SK-N-SH (cell line): ENCODE data around the gene PLEKHA8. TPM values are rescaled to one million over a fixed set of nuclear protein-coding genes. Genes with fewer than 3 reads are reported as not detected.

ENCODE experiments used
- CTCF ChIA-PET: fragments of 300-600, 350-600 bp; formaldehyde crosslinking; extraction: SDS; loops from one replicate; lab custom pipeline; 2021; lab: Yijun Ruan, JAX
- POLR2A ChIA-PET: fragments of 350-600 bp; sonication (Branson Sonifier 250); formaldehyde crosslinking; extraction: SDS; loops from one replicate; lab custom pipeline; 2020; ENCODE audit warnings: antibody characterized with exemption, inconsistent platforms; lab: Yijun Ruan, JAX
- DNase-seq: peaks from one replicate; pipeline ENCODE4 v3.0.0; 2012
- H2AFZ ChIP-seq: fragments of 200-600 bp; sonication (generic); 2 replicates; pipeline ENCODE4 v1.8.1; 2016; ENCODE audit warnings: antibody characterized with exemption, mild to moderate bottlenecking, low read depth
- H3F3A ChIP-seq: fragments of 200-600 bp; sonication (generic); replicated peaks from 2 replicates; pipeline ENCODE3; 2016; ENCODE audit warnings: antibody characterized with exemption, mild to moderate bottlenecking; ENCODE audit not compliant: insufficient read depth
- H3K27ac ChIP-seq, 2 experiments: fragments of 200-500 bp in 1 of 2; fragments of 200-600 bp in 1 of 2; sonication (Bioruptor generic) in 1 of 2; sonication (generic), shearing (Covaris generic) in 1 of 2; 2 replicates each; pipeline versions ENCODE4 v1.5.1 to v1.6.1; 2014 to 2016; ENCODE audit warnings: low read depth in 2 of 2, inconsistent platforms in 1 of 2, low read length in 1 of 2, mild to moderate bottlenecking in 1 of 2, mixed read lengths in 1 of 2
- H3K27me3 ChIP-seq: fragments of 200-600 bp; sonication (generic), shearing (Covaris generic); 2 replicates; pipeline ENCODE4 v1.6.1; 2016; ENCODE audit warnings: mixed run types; ENCODE audit not compliant: insufficient read depth
- H3K36me3 ChIP-seq, 2 experiments: fragments of 200-500 bp in 1 of 2; fragments of 200-600 bp in 1 of 2; sonication (Bioruptor generic) in 1 of 2; sonication (generic) in 1 of 2; replicated peaks in 1 of 2; 2 replicates each; pipeline versions ENCODE3 to v1.5.1; 2014 to 2016; ENCODE audit warnings: low read length in 1 of 2, mild to moderate bottlenecking in 1 of 2; ENCODE audit not compliant: insufficient read depth in 2 of 2, control insufficient read depth in 1 of 2
- H3K4me1 ChIP-seq, 2 experiments: fragments of 200-500 bp in 1 of 2; fragments of 200-600 bp in 1 of 2; sonication (Bioruptor generic) in 1 of 2; sonication (generic), shearing (Covaris generic) in 1 of 2; 2 replicates each; pipeline versions ENCODE4 v1.5.1 to v1.6.1; 2014 to 2016; ENCODE audit warnings: low read depth in 1 of 2, low read length in 1 of 2, mixed run types in 1 of 2; ENCODE audit not compliant: insufficient read depth in 2 of 2, control insufficient read depth in 1 of 2
- H3K4me2 ChIP-seq: fragments of 200-600 bp; sonication (generic), shearing (Covaris generic); 2 replicates; pipeline ENCODE4 v1.6.1; 2017; ENCODE audit warnings: mixed run types
- H3K4me3 ChIP-seq, 2 experiments: fragments of 200-500 bp in 1 of 2; fragments of 200-600 bp in 1 of 2; sonication (Bioruptor generic) in 1 of 2; sonication (generic), shearing (Covaris generic) in 1 of 2; 2 replicates each; pipeline versions ENCODE4 v1.5.1 to v1.8.1; 2014 to 2016; ENCODE audit warnings: low read depth in 2 of 2, inconsistent platforms in 1 of 2, low read length in 1 of 2, mild to moderate bottlenecking in 1 of 2, mixed read lengths in 1 of 2, moderate library complexity in 1 of 2
- H3K79me2 ChIP-seq: fragments of 200-600 bp; sonication (generic); 2 replicates; pipeline ENCODE4 v1.8.1; 2017; ENCODE audit warnings: mild to moderate bottlenecking; ENCODE audit not compliant: insufficient read depth
- H3K9ac ChIP-seq: fragments of 200-600 bp; sonication (generic); 2 replicates; pipeline ENCODE4 v1.6.1; 2017; ENCODE audit warnings: mixed run types
- H3K9me2 ChIP-seq: fragments of 200-600 bp; sonication (generic); 2 replicates; pipeline ENCODE4 v1.6.1; 2017; ENCODE audit warnings: mixed run types
- H3K9me3 ChIP-seq: fragments of 200-600 bp; sonication (generic); 2 replicates; pipeline ENCODE4 v1.6.1; 2017; ENCODE audit warnings: mixed run types, mild to moderate bottlenecking, moderate library complexity
- H4K20me1 ChIP-seq: fragments of 200-600 bp; sonication (generic); 2 replicates; pipeline ENCODE4 v1.6.1; 2017; ENCODE audit warnings: mild to moderate bottlenecking, mixed run types; ENCODE audit not compliant: insufficient read depth
- CHD2 ChIP-seq: fragments of 150-350 bp; IDR thresholded peaks from 2 replicates; pipeline ENCODE4 v1.6.1; 2018; ENCODE audit warnings: low read length; ENCODE audit not compliant: partially characterized antibody
- EP300 ChIP-seq, 2 experiments: IDR thresholded peaks; 2 replicates each; pipeline versions ENCODE4 v1.4.0 to v1.6.1; 2012; ENCODE audit warnings: borderline replicate concordance in 1 of 2, low read depth in 1 of 2, low read length in 1 of 2
- FOXJ3 ChIP-seq: sonication (generic); formaldehyde crosslinking; IDR thresholded peaks from 2 replicates; pipeline ENCODE4 v1.5.1; 2020; ENCODE audit warnings: mild to moderate bottlenecking, missing genetic modification reagents
- FOXM1 ChIP-seq: IDR thresholded peaks from 2 replicates; pipeline ENCODE4 v1.4.0; 2012; ENCODE audit warnings: low read depth, mild to moderate bottlenecking
- GATA2 ChIP-seq: sonication (generic); formaldehyde crosslinking; IDR thresholded peaks from 2 replicates; pipeline ENCODE4 v1.5.0; 2020; ENCODE audit warnings: mild to moderate bottlenecking, missing genetic modification reagents
- MEF2A ChIP-seq: IDR thresholded peaks from 2 replicates; pipeline ENCODE4 v1.4.0; 2012; ENCODE audit warnings: low read depth, borderline replicate concordance
- NRF1 ChIP-seq: IDR thresholded peaks from 2 replicates; pipeline ENCODE4 v1.6.1; 2012; ENCODE audit warnings: low read depth, mild to moderate bottlenecking, low read length
- POLR2AphosphoS5 ChIP-seq: IDR thresholded peaks from 2 replicates; pipeline ENCODE4 v1.6.1; 2012; ENCODE audit warnings: low read depth, low read length
- RCOR1 ChIP-seq: fragments of 150-350 bp; IDR thresholded peaks from 2 replicates; pipeline ENCODE4 v1.6.1; 2017; ENCODE audit warnings: antibody characterized with exemption, low read length
- RFX5 ChIP-seq: IDR thresholded peaks from 2 replicates; pipeline ENCODE4 v1.6.1; 2012; ENCODE audit warnings: mild to moderate bottlenecking, improper control_type of control experiment, low read length
- TAF1 ChIP-seq: IDR thresholded peaks from 2 replicates; pipeline ENCODE4 v1.6.1; 2012; ENCODE audit warnings: low read depth, mild to moderate bottlenecking, low read length, moderate library complexity, borderline replicate concordance
- TCF12 ChIP-seq: IDR thresholded peaks from 2 replicates; pipeline ENCODE4 v1.4.0; 2012
- TEAD4 ChIP-seq: IDR thresholded peaks from 2 replicates; pipeline ENCODE4 v1.4.0; 2012; ENCODE audit warnings: mild to moderate bottlenecking, borderline replicate concordance; ENCODE audit not compliant: insufficient read depth
- USF2 ChIP-seq: fragments of 150-350 bp; IDR thresholded peaks from 2 replicates; pipeline ENCODE4 v1.6.1; 2017; ENCODE audit warnings: antibody characterized with exemption, low read length, low read depth, borderline replicate concordance
- WGBS: methylation state at CpG from one replicate; pipeline ENCODE4 v1.1.6; 2017; ENCODE audit warnings: low lambda C conversion rate; 5-methylcytosine and 5-hydroxymethylcytosine counted together
- polyA plus RNA-seq, 3 experiments: library from polyadenylated mRNA; depleted of rRNA; stranded (reverse); fragments of >200 nt; gene quantifications; 2 replicates each; pipeline ENCODE4 v1.2.3, GENCODE V29; 2012
- TF ChIP-seq, protein P1 (sequence below): IDR thresholded peaks from 2 replicates; pipeline ENCODE4; 2012
- TF ChIP-seq, protein P2 (sequence below): IDR thresholded peaks from 2 replicates; pipeline ENCODE4 v1.4.0; 2012; ENCODE audit warnings: low read depth
- TF ChIP-seq, protein P3 (sequence below): fragments of 150-350 bp; IDR thresholded peaks from 2 replicates; pipeline ENCODE4 v1.6.1; 2016; ENCODE audit warnings: mild to moderate bottlenecking, low read depth, low read length
- TF ChIP-seq, protein P4 (sequence below): IDR thresholded peaks from 2 replicates; pipeline ENCODE4 v1.4.0; 2012; ENCODE audit warnings: low read depth, borderline replicate concordance

Gene PLEKHA8
- polyA plus RNA-seq, 1 of the 3 experiments (the other 2 are of a cell fraction), result 4.9 TPM

DNA sequence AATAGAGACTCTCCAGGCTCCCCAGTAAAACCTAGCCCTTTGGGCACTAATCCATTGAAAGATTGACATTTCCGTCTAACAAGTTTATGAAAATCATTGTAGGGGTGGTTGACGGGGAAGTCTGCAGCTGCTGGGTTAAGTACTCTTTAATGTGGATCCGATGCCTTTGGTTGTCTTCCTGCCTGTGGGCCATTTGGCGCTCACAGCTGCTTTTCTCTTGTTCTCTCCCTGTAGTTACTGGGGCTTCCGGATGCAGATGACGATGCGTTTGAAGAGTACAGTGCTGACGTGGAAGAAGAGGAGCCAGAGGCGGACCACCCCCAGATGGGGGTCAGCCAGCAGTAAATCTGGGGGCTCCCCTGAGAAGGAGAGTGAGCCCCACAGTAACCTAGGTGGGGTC, 129.0 kb downstream of the PLEKHA8 start:
- Histone ChIP-seq H3K9me3 (no peaks in the 10 kb centered on the region), H4K20me1 (no peaks in the 10 kb centered on the region), H3K36me3 (peaks cover 3 to 10% of the 10 kb centered on the region in 2 experiments), H2AFZ (no peak overlapping the region), H3K9ac (no peak overlapping the region), H3K9me2 (no peaks in the 10 kb centered on the region), H3F3A (peaks cover 2% of the 10 kb centered on the region), H3K4me1 (peaks cover 2 to 3% of the 10 kb centered on the region in 2 experiments; a peak in 2 of 4 replicates), H3K4me2 (no peak overlapping the region), H3K79me2 (no peaks in the 10 kb centered on the region), H3K27me3 (no peaks in the 10 kb centered on the region), H3K27ac (no peak overlapping the region), H3K4me3 (no peak overlapping the region)
- TF ChIP-seq CHD2 (no peak), MEF2A (no peak), GATA2 (CRISPR knock-in tag) (no peak), TCF12 (no peak), TEAD4 (no peak), NRF1 (no peak), USF2 (no peak), FOXJ3 (CRISPR knock-in tag) (no peak), RFX5 (no peak)
- TF ChIP-seq, protein P1, sequence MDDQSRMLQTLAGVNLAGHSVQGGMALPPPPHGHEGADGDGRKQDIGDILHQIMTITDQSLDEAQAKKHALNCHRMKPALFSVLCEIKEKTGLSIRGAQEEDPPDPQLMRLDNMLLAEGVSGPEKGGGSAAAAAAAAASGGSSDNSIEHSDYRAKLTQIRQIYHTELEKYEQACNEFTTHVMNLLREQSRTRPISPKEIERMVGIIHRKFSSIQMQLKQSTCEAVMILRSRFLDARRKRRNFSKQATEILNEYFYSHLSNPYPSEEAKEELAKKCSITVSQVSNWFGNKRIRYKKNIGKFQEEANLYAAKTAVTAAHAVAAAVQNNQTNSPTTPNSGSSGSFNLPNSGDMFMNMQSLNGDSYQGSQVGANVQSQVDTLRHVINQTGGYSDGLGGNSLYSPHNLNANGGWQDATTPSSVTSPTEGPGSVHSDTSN, result no peak
- TF ChIP-seq, protein P2, sequence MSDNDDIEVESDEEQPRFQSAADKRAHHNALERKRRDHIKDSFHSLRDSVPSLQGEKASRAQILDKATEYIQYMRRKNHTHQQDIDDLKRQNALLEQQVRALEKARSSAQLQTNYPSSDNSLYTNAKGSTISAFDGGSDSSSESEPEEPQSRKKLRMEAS, result no peak
- DNase-seq, result no peak
- POLR2A ChIA-PET, result no interaction called here
- WGBS, result 94% methylated on average over 9 of the region's 9 CpGs
- CTCF ChIA-PET, result interaction anchor here (1.0 to 2.2 kb wide), 3 partner anchors 11 to 119 kb away, joined by 3 to 10 read pairs (median 3); no protein-coding TSS in a partner anchor

DNA sequence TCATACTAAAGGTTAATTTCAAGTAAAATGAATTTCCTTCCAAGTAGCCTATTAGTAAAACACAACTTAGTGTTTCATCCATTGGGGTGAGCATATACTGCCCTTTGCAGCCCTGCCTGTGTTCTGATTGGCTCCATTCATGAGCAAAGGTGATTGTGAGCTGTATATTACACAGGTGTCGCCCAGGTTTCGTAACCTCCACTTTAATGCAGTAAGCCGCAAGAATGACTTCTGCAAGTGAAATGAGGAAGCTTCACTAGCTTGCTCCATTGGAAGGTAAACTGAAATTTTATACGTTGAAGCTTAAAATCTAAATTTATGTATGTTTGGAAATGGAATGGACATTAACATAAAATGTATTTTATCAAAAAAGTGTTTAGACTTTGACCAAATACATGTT, 131.0 kb downstream of the PLEKHA8 start:
- Histone ChIP-seq H3F3A (peaks cover 9% of the 10 kb centered on the region), H3K4me1 (peaks cover 7 to 11% of the 10 kb centered on the region in 2 experiments), H3K4me2 (no peak overlapping the region), H3K36me3 (peaks cover 0 to 4% of the 10 kb centered on the region in 2 experiments), H3K27me3 (no peaks in the 10 kb centered on the region), H2AFZ (no peak overlapping the region), H3K4me3 (no peak overlapping the region), H3K79me2 (no peaks in the 10 kb centered on the region), H4K20me1 (no peaks in the 10 kb centered on the region), H3K9me2 (no peaks in the 10 kb centered on the region), H3K9me3 (no peaks in the 10 kb centered on the region), H3K27ac (no peak overlapping the region), H3K9ac (no peak overlapping the region)
- POLR2A ChIA-PET, result no interaction called here
- no peak for DNase-seq
- CTCF ChIA-PET, result interaction anchor here (0.7 to 2.7 kb wide), 6 partner anchors 8 to 779 kb away, joined by 3 to 17 read pairs (median 4); no protein-coding TSS in a partner anchor
- WGBS, result 97% methylated on average over 4 of the region's 4 CpGs
- TF ChIP-seq, protein P2, result no peak
- TF ChIP-seq RCOR1 (no peak), FOXM1 (no peak), TCF12 (no peak), POLR2AphosphoS5 (no peak), FOXJ3 (CRISPR knock-in tag) (no peak), TAF1 (no peak), TEAD4 (no peak), EP300 (IDR thresholded peaks at IDR 0.05; ENCODE audit: borderline replicate concordance in 1 of 2, low read depth in 1 of 2, low read length in 1 of 2) (no peak)
- TF ChIP-seq, protein P3, sequence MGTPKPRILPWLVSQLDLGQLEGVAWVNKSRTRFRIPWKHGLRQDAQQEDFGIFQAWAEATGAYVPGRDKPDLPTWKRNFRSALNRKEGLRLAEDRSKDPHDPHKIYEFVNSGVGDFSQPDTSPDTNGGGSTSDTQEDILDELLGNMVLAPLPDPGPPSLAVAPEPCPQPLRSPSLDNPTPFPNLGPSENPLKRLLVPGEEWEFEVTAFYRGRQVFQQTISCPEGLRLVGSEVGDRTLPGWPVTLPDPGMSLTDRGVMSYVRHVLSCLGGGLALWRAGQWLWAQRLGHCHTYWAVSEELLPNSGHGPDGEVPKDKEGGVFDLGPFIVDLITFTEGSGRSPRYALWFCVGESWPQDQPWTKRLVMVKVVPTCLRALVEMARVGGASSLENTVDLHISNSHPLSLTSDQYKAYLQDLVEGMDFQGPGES, result no peak
- TF ChIP-seq, protein P4, sequence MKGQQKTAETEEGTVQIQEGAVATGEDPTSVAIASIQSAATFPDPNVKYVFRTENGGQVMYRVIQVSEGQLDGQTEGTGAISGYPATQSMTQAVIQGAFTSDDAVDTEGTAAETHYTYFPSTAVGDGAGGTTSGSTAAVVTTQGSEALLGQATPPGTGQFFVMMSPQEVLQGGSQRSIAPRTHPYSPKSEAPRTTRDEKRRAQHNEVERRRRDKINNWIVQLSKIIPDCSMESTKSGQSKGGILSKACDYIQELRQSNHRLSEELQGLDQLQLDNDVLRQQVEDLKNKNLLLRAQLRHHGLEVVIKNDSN, result no peak
- TF ChIP-seq, protein P1, result no peak
